HUES48 (cell line): ENCODE measurements around the gene LOXL1.
A peak's percentile ranks its signal among the peaks of the same experiment; 100 is the strongest.

Experiments used
- H3K27ac ChIP-seq: one replicate; pipeline ENCODE4 v1.7.0; 2013; ENCODE audit warnings: low read depth, low read length, inconsistent platforms
- H3K27me3 ChIP-seq: 2 replicates; pipeline ENCODE4 v1.6.1; 2013; ENCODE audit warnings: mild to moderate bottlenecking, low read length; ENCODE audit not compliant: control insufficient read depth, insufficient read depth
- H3K36me3 ChIP-seq: 2 replicates; pipeline ENCODE4 v1.6.1; 2013; ENCODE audit warnings: low read length; ENCODE audit not compliant: control insufficient read depth, insufficient read depth
- H3K4me1 ChIP-seq: 2 replicates; pipeline ENCODE4 v1.6.1; 2013; ENCODE audit warnings: mild to moderate bottlenecking, low read length; ENCODE audit not compliant: control insufficient read depth, insufficient read depth
- H3K4me3 ChIP-seq: 2 replicates; pipeline ENCODE4 v1.5.1; 2013; ENCODE audit warnings: mild to moderate bottlenecking, low read depth, low read length
- H3K9ac ChIP-seq: 2 replicates; pipeline ENCODE4 v1.6.1; 2013; ENCODE audit warnings: mild to moderate bottlenecking, low read depth, low read length, moderate library complexity
- H3K9me3 ChIP-seq: 2 replicates; pipeline ENCODE4 v1.6.1; 2013; ENCODE audit warnings: low read length; ENCODE audit not compliant: control insufficient read depth, insufficient read depth

LOXL1 gene

DNA sequence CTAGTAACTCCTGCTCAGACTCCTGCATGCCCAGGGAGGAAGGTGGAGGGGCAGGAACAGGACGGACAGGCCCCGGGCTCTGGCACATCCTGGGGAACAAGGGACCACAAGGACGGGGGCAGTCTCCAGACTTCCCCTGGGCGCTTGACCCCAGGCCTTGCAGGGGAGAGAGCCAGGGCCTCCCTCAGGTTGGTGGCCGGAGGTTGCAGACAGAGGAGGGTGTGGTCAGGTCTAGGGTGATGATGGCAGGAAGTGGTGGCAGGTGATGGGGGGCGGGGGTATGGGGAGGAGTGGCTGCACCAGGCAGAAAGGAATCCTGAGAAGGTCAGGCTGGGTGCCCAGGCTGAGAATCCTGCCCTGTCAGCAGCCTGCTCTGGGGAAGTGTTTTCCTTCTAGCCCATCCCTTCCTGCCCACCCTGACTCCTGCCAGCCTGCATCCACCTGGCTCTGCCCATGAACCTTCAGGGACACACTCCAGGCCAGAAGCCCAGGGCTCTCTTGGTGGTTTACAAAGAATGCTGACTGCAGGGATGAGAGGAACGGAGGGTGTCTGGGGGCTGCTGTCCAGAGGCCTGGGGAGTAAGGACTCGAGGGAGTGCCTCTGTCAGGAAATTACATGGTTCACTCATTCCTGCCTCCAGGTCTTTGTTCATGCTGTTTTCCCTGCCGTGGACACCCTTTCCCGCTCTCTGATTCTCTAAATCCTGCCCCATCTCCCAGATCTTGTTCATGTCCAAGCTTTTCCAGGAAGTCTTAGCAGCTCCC lies 15.8 kb downstream of the LOXL1 start:
- no peak overlapping the region for H3K9ac ChIP-seq
- no peak overlapping the region for H3K4me3 ChIP-seq
- no peaks in the 10 kb centered on the region for H3K27me3 ChIP-seq
- H3K27ac ChIP-seq = no peak overlapping the region
- no peaks in the 10 kb centered on the region for H3K36me3 ChIP-seq
- no peaks in the 10 kb centered on the region for H3K4me1 ChIP-seq
- H3K9me3 ChIP-seq = no peaks in the 10 kb centered on the region

DNA sequence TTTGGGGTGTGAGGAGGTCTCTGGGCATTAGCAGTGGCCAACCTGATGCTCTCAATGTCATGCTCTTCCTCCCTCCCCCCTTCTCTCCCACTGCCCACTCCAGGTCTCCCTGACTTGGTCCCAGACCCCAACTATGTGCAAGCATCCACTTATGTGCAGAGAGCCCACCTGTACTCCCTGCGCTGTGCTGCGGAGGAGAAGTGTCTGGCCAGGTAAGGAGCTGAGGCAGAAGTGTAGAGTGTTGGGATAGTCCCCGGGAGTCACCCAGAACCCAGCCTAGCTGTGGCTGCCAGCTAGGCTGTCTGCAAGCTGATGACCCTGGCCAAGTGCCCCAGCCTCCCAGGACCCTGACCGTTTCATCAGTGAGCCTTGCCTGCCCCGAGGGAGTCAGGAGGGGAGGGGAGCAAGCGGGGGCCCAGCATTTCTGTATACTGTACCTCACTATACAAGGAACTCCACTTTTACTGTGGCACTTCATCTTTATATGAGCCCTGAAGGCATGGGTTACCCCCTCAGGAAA lies 16.5 kb downstream of the LOXL1 start:
- H3K4me3 ChIP-seq = no peak overlapping the region
- H3K4me1 ChIP-seq = no peaks in the 10 kb centered on the region
- H3K9ac ChIP-seq = no peak overlapping the region
- H3K27ac ChIP-seq = no peak overlapping the region
- no peaks in the 10 kb centered on the region for H3K9me3 ChIP-seq
- no peaks in the 10 kb centered on the region for H3K36me3 ChIP-seq
- no peaks in the 10 kb centered on the region for H3K27me3 ChIP-seq

DNA sequence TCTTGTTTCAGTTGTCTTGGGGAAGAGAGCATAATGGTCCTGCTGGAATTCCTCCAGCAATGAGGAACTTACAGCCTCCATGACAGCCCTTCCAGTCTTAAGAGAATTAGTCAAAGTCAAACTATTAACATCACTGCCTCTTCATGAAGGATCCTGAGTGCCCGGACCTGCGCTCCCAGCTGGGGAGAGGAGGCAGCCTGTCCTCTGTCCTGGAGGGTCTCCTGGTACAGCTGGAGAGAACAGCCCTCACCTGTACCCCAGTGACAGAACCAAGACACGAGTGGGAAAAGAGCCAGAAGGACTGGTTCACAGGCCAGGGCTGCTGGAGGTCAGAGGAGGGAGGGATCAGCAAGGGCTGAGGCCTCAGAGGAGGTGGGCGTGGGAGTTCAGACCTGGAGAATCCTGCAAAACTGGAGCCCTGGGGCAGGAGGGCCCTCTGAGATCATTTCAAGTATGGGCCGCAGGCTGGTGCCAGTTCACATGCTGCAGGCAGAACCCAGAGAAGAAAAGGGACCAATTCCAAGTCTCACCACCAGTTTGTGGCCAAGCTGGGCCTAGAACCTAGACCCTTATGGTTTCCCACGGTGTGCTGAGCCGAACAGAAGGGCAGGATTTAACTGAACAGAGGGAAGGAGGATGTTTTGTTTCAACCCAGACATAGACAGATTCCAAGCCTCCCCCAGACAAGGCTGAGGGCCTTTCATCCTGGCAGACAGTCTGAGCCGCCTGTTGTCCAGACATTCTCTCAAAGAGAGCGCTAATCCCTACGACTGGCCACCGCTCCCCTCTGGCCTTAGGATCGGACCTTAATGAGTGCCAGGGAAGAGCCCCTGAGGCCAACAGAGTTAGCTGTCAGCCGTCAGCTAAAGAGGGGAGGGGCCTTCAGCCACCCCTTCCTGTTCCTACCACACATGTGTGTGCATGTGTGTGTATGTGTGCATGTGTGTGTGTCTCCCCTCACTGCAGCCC lies 18.2 kb downstream of the LOXL1 start:
- no peak overlapping the region for H3K9ac ChIP-seq
- no peaks in the 10 kb centered on the region for H3K36me3 ChIP-seq
- no peak overlapping the region for H3K4me3 ChIP-seq
- H3K4me1 ChIP-seq = no peaks in the 10 kb centered on the region
- H3K9me3 ChIP-seq = no peaks in the 10 kb centered on the region
- H3K27ac ChIP-seq = peak overlapping the region; percentile 12
- no peaks in the 10 kb centered on the region for H3K27me3 ChIP-seq

DNA sequence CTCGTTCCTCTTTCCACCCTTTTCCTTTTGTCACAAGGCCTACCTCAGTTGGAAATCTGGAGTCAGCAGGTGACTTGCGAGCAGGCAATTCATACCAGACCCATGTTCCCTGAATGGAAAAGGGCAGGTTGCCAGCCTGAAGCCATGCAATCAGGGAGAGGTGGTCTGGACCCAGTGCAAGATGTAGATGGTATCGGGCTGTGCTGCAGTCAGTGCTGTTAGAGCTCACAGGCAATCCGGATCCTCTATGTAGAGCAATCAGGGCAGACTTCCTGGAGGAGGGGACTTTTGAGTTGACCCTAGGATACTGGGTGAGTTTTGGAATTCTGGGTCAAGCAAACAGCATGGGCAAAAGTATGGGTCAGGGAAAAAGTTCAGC lies 18.9 kb downstream of the LOXL1 start:
- Histone ChIP-seq H3K36me3 (no peaks in the 10 kb centered on the region), H3K27ac (no peak overlapping the region), H3K4me1 (no peaks in the 10 kb centered on the region), H3K4me3 (no peak overlapping the region), H3K27me3 (no peaks in the 10 kb centered on the region), H3K9me3 (no peaks in the 10 kb centered on the region), H3K9ac (no peak overlapping the region)

DNA sequence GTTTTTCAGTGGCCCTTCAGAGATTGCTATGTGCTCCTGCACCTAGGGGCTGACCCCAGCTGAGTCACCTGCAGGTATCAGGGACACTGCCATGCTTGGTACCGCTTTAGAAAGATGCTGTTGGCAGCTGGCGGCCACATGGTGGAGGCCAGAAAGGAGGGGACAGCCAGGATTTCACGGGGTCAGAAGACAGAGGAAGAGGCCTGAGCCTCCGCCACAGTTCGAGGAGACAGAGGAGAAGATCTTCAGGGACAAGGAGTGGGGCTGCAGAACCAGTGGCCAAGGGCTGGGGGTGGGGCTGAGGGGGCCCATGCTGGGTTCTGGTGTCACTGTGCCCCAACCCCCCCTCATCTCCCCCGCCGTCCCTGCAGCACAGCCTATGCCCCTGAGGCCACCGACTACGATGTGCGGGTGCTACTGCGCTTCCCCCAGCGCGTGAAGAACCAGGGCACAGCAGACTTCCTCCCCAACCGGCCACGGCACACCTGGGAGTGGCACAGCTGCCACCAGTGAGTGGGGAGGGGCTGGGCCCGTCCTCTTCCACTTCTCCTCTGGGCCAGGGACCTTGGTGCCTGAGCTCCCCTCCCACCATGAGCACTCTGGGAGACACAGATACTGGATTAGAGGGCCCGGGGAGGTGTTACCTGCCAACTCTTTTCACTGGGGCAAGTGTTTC lies 19.9 kb downstream of the LOXL1 start:
- Histone ChIP-seq H3K9ac (no peak overlapping the region), H3K4me3 (no peak overlapping the region), H3K4me1 (0 out of 2 replicates have a peak, but pooled peaks cover 4% of the 10 kb centered on the region), H3K36me3 (no peaks in the 10 kb centered on the region), H3K9me3 (no peaks in the 10 kb centered on the region), H3K27ac (no peak overlapping the region), H3K27me3 (no peaks in the 10 kb centered on the region)

DNA sequence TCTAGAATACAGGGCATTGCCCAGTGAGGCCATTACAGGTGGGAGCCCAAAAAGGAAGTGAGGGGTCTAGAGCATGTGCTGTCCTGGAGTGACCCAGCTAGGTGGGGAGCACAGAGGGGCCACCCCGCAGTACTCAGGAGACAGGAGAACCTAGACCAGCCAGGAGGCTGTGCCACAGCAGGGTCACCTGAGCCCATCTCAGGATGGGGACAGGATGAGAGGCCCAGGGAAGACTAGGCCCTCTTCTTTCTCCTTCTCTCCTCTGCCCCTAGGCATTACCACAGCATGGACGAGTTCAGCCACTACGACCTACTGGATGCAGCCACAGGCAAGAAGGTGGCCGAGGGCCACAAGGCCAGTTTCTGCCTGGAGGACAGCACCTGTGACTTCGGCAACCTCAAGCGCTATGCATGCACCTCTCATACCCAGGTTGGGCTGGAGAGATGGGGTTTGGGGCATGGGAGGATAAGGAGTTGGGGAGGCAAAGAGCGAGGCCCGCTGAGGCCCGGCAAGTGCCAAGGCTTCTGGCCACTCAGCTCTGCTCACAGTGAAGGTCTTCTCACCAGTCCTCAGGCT lies 20.6 kb downstream of the LOXL1 start:
- Histone ChIP-seq H3K36me3 (no peaks in the 10 kb centered on the region), H3K27me3 (no peaks in the 10 kb centered on the region), H3K9me3 (no peaks in the 10 kb centered on the region), H3K27ac (no peak overlapping the region), H3K9ac (no peak overlapping the region), H3K4me3 (no peak overlapping the region), H3K4me1 (peaks cover 11% of the 10 kb centered on the region)

DNA sequence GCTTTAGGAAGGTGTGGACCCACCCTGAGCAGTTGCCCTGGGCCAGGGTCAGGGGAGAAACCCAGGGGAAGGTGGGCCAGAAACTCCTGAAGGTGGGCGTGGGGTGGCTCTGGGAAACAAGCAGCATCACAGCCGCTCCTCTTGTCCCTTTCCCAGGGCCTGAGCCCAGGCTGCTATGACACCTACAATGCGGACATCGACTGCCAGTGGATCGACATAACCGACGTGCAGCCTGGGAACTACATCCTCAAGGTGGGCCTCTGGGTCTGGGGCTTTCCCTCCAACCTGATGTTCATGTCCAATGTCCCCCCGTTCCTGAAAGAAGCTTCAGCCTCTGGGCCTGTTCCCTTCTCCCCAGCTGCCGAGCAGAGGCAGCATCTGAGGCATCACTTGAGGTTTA lies 21.4 kb downstream of the LOXL1 start:
- no peak overlapping the region for H3K9ac ChIP-seq
- no peak overlapping the region for H3K4me3 ChIP-seq
- no peaks in the 10 kb centered on the region for H3K27me3 ChIP-seq
- no peaks in the 10 kb centered on the region for H3K9me3 ChIP-seq
- no peak overlapping the region for H3K27ac ChIP-seq
- peaks cover 14% of the 10 kb centered on the region for H3K4me1 ChIP-seq
- no peaks in the 10 kb centered on the region for H3K36me3 ChIP-seq

DNA sequence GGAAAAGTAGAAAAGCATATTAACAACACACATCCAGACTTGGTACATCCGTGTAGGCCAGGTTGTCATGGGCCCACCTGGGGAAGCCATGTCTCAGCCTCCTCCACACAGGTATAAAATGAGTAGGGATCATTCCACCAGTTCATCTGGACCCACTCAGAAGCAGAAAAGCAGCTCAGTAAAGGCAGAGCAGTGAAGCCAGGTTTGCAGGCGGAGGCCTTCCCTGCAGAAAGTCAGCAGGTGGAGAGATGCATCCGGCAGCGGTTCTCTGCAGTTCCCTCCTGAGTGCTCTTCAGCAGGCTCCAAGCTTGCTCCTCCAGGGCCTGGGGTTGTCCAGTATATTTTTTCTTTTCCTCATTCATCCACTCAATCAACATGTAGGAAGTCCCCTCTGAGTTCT lies 22.1 kb downstream of the LOXL1 start:
- Histone ChIP-seq H3K36me3 (no peaks in the 10 kb centered on the region), H3K27me3 (no peaks in the 10 kb centered on the region), H3K9ac (no peak overlapping the region), H3K4me3 (no peak overlapping the region), H3K9me3 (no peaks in the 10 kb centered on the region), H3K4me1 (peaks cover 14% of the 10 kb centered on the region), H3K27ac (no peak overlapping the region)

DNA sequence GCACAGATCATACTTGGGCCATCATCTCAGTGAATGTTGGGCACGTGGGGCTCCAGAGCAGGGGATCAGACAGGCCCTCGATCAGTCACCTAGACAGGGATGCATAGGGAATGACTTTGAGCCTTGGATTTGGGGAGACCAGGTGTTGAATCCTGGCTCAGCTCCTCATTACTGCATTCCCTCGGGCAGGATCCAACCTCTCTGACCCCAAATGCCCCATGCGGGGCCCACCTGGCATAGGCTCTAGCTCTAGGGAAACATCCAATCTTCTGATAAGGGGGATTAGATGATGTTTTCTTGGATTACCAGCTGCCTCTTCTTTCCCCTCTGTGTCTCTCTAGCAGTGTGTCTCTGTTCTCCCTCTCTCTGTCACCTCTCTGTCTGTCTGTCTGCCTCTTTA lies 22.7 kb downstream of the LOXL1 start:
- Histone ChIP-seq H3K9ac (no peak overlapping the region), H3K9me3 (no peaks in the 10 kb centered on the region), H3K4me3 (no peak overlapping the region), H3K27ac (no peak overlapping the region), H3K36me3 (no peaks in the 10 kb centered on the region), H3K4me1 (peaks cover 14% of the 10 kb centered on the region), H3K27me3 (no peaks in the 10 kb centered on the region)

DNA sequence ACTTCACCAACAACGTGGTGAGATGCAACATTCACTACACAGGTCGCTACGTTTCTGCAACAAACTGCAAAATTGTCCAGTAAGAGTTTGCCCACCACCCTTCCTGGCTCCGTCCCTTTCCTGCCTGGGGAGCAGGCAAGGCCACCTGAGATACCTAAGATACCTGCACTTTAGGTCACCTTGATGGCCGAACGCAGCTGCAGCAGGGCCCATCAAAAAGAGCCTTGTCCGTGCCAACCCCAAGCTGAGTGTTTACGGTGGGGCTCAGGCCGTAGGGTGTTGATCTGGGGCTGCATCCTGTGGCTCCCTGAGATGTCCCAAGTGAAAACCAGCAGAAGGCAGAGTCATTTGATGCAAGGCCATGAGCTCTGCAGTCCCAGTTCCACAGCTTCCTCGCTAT lies 23.2 kb downstream of the LOXL1 start:
- no peaks in the 10 kb centered on the region for H3K36me3 ChIP-seq
- H3K27me3 ChIP-seq = no peaks in the 10 kb centered on the region
- no peak overlapping the region for H3K27ac ChIP-seq

More for the DNA sequence above, 23.2 kb downstream of the LOXL1 start:
- Histone ChIP-seq H3K9ac (no peak overlapping the region), H3K9me3 (no peaks in the 10 kb centered on the region), H3K4me3 (no peak overlapping the region), H3K4me1 (peaks cover 14% of the 10 kb centered on the region)
